Hematopoietic multipotent progenitor cell treated with erythropoietin and hydrocortisone succinate and interleukin-3 and kit ligand, for 4 days (in vitro differentiated cells): Measurements from ENCODE around the gene PPP1CB.
"Not testable (repeated sequence)": the region's sequence is repeated elsewhere in the genome, so short reads cannot be mapped to it uniquely, and the experiment has no call there.

Experiments
- DNase-seq: peaks from one replicate; pipeline ENCODE4 v3.0.0-alpha.2; 2015

Gene PPP1CB

DNA sequence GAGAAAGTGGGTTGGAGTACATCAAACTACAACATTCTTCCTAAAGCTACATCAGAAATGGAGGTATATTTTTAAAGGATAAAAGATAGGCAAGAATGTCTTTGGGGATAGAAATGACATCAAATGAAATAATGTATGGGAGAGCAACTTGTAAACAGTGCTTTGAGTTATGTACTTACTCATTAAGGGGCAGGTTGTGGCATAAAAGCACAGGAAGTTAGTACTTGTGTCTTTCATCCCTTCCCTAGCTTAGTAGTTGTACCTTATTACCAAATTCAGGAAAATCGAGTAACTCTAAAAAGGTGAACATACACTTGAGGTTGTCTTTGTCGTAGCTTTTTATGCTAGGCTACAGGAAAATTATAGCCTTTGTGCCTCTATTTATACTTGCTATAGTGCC lies 28.9 kb downstream of the PPP1CB start:
- no peak for DNase-seq

DNA sequence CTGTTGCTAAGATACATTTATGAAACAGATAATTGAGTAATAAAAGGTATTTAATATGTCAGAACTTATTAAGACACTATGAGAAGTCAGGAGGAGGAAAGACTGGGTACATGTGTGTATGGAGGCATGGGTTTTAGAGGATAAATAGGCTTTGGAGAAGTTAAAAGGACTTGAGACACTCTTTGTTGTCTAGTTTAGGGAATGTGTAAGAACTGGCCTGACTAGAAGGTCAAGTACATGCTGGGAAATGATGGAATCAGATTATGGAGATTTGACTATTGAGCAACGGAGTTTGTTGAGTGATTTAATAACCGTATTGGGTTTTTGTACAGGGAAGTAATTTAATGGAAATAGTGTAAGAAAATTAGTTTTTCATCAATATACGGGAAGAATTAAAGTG lies 30.8 kb downstream of the PPP1CB start:
- no peak for DNase-seq

DNA sequence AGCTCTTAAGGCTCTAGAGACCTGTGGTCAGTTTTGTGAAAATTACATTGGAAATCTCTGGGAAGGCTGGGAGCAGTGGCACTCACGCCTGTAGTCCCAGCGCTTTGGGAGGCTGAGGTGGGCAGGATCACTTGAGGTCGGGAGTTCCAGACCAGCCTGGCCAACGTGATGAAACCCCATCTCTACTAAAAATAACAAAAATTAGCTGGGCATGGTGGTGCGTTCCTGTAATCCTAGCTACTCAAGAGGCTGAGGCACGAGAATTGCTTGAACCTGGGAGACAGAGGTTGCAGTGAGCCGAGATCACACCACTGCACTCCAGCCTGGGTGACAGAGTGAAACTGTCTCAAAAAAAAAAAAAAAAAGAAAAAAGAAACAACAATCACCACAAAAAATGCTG lies 32.9 kb downstream of the PPP1CB start:
- DNase-seq = not testable (repeated sequence)

DNA sequence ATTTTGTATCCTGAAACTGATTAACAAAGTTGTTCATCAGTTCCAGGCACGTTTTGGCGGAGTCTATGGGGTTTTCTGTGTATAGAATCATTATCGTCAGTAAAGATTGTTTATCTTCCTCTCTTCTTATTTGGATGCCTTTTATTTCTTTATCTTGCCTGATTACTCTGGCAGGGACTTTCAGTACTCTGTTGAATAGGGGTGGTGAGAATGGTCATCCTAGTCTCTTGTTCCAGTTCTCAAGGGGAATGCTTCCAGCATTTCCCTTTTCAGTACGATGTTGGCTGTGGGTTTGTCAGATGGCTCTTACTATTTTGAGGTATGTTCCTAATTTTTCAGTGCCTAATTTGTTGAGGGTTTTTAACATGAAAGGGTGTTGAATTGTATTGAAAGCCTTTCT lies 45.0 kb downstream of the PPP1CB start:
- DNase-seq = no peak

DNA sequence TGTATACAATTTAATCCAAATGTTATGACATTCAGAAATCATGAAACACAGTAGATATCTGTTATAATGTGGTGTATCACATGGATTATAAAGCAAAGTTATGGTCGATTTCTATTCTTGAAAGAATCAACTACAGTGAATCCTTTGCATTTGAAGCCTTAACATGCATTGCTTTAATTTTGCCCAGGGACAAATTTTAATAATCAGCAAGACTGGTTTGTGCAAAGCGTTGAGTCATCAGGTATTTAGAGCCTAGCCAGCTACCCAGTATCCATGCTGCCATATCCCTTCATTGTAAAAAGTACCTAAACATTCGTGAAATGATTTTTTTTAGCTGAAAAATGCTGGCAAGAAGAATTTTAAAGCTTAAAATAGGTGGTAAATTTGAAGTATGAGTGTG lies 50.1 kb downstream of the PPP1CB start:
- no peak for DNase-seq

DNA sequence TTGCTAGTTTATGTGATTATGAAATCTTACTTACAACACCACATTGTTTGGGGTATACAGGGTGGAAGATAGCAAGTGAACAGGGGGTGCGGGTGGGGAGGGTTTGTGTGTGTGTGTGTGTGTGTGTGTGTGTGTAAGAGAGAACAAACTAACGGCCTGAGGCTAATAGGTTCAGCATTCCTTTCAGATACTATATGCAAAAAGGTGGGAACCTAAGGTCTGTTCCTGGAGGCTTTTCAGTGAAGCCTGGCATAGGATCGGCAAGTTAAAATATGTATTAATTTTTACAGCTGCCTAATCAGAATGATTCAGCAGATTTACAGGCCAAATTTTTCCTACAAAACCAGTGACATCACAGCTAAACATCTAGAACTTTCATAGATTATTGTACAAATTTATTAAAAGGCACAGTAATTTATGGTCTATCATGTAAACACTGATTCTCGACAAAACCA lies 51.4 kb downstream of the PPP1CB start:
- peak; percentile 44 for DNase-seq

DNA sequence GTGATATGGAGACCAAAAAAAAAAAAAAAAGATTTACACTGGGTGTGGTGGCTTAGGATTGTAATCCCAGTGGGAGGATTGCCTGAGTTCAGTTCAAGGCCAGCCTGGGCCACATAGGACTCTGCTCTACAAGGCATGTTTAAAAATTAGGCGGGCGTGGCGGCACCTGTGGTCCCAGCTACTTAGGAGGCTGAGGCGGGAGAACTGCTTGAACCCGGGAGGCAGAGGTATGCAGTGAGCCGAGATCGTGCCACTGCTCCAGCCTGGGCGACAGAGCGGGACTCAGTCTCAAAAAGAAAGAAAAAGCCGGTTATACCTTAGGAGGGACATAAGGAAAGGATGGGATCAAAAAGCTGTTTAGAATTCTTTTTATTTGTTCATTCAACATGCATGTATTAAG lies 58.3 kb downstream of the PPP1CB start:
- peak; percentile 10 for DNase-seq

DNA sequence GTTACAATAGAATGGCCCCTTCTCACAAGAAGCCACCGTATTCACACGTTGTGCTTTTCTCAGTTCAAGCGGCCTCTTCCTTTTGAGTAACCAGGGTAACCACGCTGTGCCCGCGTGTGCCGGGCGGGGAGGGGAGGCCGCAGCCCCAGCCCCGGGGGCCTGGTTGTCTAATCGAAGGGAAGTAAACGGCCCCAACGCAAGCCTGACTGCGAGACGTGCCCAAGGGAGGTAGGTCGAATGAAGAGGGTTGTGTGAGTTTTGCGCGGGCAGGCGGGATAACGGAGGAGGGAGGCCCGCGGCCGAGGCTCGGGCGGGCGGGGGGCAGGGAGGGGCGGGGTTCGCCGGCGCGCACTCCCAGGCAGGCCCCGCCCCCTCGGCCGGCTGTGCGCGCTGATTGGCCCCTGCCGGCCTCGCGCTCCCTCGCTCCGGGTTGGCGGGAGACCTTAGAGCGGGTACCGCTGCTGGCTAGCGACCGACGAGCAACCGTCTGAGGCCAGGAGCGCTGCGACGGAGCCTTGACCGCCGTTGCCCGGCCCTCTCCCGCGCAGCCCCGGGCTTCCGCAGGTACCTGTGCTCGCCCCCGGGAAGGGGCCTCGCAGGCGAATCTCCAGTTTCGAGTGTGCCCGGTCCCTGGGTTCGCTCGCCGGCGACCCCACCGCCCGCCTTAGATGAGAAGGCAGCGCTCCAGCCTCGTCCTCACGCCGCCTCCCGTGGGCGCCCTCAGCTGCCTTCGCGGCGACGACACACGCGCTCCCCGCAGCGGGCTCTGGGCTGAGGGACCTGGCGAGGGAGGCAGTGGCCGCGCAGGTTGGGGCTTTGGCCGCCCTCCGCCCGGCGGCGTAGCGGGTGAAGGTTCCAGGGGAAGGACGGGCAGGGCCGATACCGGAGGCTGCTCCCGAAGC lies 59.0 kb downstream of the PPP1CB start, which contains the start of gene SPDYA:
Gene SPDYA, plus strand, starts transcription at position 451 of the 902 bp plus-strand sequence. CDS start 5,181 bp downstream, outside the sequence.
- DNase-seq = peak; percentile 91

DNA sequence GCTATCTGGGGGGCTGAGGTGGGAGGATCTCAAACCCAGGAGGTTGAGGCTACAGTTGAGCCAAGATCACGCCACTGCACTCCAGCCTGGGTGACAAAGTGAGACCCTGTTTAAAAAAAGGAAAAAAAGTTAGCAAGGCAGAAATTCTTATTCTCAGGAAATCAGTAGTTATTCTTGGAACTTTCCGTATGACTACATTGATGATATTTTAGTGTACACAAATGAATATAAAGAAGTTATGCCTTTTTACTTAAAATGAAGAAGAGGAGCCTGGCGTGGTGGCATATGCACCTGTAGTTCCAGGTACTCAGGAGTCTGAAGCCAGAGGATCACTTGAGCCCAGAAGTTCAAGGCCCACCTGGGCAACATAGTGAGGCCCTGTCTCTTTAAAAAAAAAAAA lies 66.4 kb downstream of the PPP1CB start:
- DNase-seq = no peak

DNA sequence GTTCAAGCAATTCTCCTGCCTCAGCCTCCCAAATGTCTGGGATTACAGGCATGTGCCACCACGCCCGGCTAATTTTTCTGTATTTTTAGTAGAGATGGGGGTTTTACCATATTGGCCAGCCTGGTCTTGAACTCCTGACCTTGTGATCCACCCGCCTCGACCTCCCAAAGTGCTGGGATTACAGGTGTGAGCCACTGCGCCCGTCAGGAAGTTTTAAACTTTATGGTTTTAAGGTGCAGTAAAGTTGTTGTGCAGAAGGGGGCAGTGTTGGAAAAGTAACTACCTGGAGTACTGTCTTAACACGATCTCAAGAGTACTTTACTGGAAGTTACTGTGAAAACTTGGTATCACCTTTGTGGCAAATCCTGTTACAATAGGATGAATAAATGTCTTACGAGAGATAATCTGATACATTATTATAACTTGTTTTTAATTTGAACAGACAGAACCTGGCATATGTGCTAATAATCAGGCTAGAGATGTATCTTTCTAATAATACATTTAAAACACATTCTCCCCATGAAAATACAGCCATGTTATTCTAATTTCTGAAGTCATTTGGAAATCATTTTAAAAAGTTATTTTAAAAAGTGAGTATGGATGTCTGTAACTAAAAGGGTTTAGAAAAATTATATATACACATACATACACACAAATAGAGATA lies 69.8 kb downstream of the PPP1CB start:
- DNase-seq = peak; percentile 80

DNA sequence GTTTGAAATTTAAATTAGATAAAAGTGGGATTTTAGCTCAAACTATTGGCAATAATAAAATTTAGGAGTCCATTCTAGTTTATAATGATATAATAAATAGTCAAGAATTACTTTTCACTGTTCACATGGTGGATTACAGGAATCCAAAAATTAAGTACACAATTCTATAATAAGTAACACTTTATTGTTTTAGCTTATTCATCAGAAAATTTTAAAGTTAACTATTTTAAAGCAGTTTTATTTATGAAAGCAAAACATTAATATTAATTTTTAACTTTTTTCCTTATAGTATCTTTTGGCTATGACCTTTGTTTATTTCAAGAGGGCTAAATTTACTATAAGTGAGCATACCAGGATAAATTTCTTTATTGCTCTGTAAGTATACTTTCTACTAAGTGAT lies 70.4 kb downstream of the PPP1CB start:
- DNase-seq = no peak

DNA sequence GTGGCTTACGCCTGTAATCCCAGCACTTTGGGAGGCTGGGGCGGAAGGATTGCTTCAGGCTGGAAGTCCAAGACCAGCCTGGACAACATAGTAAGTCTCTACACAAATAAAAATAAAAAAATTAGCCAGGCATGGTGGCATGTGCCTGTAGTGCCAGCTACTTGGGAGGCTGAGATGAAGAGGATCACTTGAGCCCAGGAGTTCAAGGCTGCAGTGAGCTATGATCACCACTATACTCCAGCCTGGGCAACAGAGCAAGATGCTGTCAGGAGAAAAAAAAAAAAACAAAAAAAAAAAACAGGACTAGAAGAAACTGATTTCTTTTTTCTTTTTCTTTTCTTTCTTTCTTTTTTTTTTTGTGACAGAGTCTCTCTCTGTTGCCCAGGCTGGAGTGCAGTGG lies 72.6 kb downstream of the PPP1CB start:
- peak; percentile 12 for DNase-seq

DNA sequence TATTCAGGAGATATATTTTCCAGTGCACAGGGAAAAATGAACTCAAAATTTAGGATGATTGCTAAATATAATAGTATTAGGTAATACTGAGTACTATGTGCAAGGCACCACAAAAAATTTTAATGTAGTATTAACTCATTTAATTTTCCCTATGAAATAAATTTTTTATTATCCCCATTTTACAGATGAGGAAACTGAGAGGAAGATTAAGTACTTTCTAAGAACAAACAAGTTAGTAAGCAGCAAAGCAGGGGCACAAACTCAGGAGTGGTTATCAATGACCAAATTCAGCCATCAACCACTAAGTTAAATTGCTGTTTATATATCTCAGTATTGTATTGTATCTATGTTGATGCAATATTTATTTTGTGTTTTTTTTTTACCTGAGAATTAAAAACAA lies 73.2 kb downstream of the PPP1CB start:
- DNase-seq = no peak

DNA sequence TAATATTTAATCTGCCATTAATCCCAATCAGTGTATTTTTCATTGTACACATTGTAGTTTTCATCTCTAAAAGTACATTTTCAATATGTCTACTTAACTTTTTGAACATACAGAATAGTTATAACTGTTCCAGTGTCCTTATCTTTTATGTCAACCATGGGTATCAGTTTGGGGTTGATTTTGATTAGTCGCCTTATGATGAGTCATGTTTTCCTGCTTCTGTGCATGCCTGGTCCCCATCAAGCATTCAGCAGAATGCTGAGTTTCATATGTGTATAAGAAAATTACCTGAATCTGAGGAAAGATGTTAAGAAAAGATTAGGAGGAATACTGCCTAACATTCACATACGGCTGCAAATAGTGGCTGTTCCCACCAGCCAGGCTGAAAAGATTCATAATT lies 76.8 kb downstream of the PPP1CB start:
- DNase-seq = peak; percentile 56

DNA sequence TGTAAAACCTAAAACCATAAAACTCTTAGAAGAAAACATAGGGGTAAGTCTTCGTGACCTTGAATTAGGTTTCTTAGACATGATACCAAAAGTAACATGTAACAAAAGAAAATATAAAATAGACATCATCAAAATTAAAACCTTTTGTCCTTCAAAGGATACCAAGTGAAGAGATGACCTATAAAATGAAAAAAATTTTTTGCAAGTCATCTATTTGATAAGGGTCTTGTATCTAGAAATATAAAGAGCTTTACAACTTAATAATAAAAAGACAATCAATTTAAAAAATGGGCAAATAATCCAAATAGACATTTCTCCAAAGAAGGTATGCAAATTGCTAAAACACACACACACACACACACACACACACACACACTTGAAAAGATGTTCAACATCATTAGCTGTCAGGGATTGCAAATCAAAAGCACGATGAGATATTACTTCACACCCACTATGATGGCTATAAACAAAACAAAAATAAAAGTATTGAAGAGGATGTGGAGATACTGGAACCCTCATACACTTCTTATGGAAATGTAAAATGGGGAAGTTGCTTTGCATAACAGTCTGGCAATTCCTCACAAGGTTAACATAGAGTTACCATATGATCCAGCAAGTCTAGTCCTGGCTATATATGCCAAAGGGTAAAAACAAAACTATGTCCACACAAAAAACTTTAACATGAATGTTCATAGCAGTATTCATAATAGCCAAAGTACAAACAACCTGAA lies 82.3 kb downstream of the PPP1CB start:
- peak; percentile 10 for DNase-seq

DNA sequence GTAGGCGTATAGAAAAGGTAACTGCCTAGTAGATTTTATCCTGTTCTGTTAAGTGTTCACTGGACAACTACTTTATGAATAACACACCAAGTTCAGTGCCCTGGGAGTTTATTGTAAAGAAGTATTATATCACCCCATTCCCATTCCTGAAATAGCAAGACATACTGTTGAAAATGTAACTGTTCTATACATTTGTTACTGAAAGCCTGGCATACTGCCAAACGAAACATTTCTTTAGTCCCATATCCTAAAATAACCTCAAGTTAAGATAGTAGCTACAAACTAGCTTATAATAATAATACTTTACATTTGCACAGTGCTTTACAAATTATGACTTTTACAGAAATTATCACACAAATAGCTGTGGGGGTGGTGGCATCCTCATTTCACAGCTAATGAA lies 84.2 kb downstream of the PPP1CB start:
- DNase-seq = peak; percentile 5

DNA sequence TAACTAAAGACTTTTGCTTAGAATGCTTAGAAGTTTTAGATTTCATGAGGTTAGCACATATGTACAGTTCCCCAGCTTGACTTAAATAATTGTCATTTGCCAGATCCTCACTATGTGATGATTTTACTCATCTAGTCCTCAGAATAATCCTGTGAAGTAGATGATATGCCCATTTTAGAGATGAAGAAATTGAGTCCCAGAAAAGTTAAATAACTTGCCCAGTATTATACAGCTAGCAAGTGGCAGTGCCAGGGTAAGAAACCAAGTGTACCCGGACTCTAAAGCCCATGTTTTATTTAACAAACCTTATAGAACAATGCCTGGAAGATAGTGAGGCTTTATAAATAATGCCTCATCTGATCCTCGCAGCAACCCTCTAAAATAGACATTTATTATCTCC lies 87.3 kb downstream of the PPP1CB start:
- no peak for DNase-seq

DNA sequence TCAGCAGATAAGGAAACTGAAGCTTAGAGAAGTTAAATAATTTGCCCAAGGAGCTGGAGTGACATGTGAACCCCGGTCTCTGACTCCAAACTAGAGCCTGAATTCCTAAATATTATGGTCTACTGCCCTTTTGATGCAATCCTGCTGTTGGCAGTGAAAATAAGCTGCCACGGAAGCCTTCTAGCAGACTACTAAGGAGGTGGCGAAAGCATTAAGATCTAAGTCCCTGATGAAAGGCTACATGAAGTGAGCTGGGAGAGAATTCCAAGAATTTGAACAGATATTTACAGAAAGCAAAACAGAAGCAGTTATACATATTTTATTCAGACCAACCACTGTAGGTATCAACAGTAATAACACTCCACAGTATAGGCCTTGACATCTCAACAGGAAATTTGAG lies 90.4 kb downstream of the PPP1CB start:
- DNase-seq = no peak
